Hippocampal formation (tissue), 2 donors: ENCODE results near the gene NPTN.

Experiments
- DNase-seq, 2 donors: peaks; one replicate each; lab custom pipeline; 2025; lab: John Stamatoyannopoulos, UW

Gene NPTN

GRCh38 chr15:73518180-73518862 lies 114.9 kb downstream of the NPTN start:
- DNase-seq, result no peak

DNA sequence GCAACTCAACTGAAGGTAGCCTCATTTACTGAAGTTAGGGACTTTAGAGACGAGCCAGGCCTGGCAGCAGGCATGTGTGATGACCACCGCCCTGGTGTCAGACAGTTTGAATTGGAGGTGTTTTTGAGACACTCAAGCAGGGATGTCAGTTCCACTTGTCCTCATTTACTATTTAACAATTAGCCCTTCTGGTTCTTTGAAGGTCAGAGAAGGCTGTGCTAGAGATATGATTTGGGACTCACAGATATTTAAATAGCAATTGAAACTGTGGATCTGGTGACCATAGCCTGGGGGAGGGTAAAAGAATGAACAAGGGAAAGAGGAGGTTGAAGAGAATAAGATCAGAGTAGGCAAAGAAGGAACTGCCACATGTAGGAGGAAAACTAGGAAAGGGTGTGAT lies 115.6 kb downstream of the NPTN start:
- DNase-seq, result no peak

GRCh38 chr15:73515527-73515926 lies 117.7 kb downstream of the NPTN start:
- no peak for DNase-seq
